ENCODE data around the gene NCLN. TPM values are rescaled to one million over a fixed set of nuclear protein-coding genes. Genes with fewer than 3 reads are reported as not detected.

NCLN gene
- total RNA-seq, 2 donors from 2014 or later, result 75.0 to 195 TPM

GRCh38 chr19:3245050-3245449 is 59.3 kb downstream of the NCLN start:
- Histone ChIP-seq H3K36me3 (no peaks in the 10 kb centered on the region), H3K4me1 (no peaks in the 10 kb centered on the region), H3K27ac (no peak overlapping the region), H3K9ac (ENCODE audit: low read depth in 2 of 2, low read length in 2 of 2) (no peak overlapping the region), H3K4me3 (no peak overlapping the region), H3K9me3 (no peaks in the 10 kb centered on the region), H3K27me3 (no peaks in the 10 kb centered on the region)
- intact Hi-C loops (cut with DNase I), result no loop called here
- DNase-seq, result no peak
- TF ChIP-seq CTCF (IDR thresholded peaks at IDR 0.05), result no peak

- no peaks in the 10 kb centered on the region for H3K36me3 ChIP-seq
- TF ChIP-seq CTCF (IDR thresholded peaks at IDR 0.05), result no peak
- no peak overlapping the region for H3K27ac ChIP-seq
- no peaks in the 10 kb centered on the region for H3K27me3 ChIP-seq
- no peak overlapping the region for H3K4me3 ChIP-seq
- intact Hi-C loops (cut with DNase I), result no loop called here
- H3K9ac ChIP-seq (ENCODE audit: low read depth in 2 of 2, low read length in 2 of 2), result no peak overlapping the region
- H3K9me3 ChIP-seq, result no peaks in the 10 kb centered on the region
- no peak for DNase-seq
- no peaks in the 10 kb centered on the region for H3K4me1 ChIP-seq
These were observed 63.1 kb downstream of the NCLN start for GRCh38 chr19:3248728-3249326.

- Histone ChIP-seq H3K36me3 (no peaks in the 10 kb centered on the region), H3K27me3 (no peaks in the 10 kb centered on the region), H3K4me3 (no peak overlapping the region), H3K4me1 (no peaks in the 10 kb centered on the region), H3K9me3 (no peaks in the 10 kb centered on the region), H3K27ac (no peak overlapping the region), H3K9ac (ENCODE audit: low read depth in 2 of 2, low read length in 2 of 2) (no peak overlapping the region)
- no peak for TF ChIP-seq CTCF (IDR thresholded peaks at IDR 0.05)
- DNase-seq, result no peak
- intact Hi-C loops (cut with DNase I), result no loop called here
These were observed 63.7 kb downstream of the NCLN start for GRCh38 chr19:3249408-3249807.

- Histone ChIP-seq H3K36me3 (no peaks in the 10 kb centered on the region), H3K4me1 (no peaks in the 10 kb centered on the region), H3K9me3 (no peaks in the 10 kb centered on the region), H3K4me3 (no peak overlapping the region), H3K27me3 (no peaks in the 10 kb centered on the region), H3K27ac (no peak overlapping the region), H3K9ac (ENCODE audit: low read depth in 2 of 2, low read length in 2 of 2) (no peak overlapping the region)
- intact Hi-C loops (cut with DNase I), result no loop called here
- peak; percentile 30 for DNase-seq
- peak; percentile 26 for TF ChIP-seq CTCF (IDR thresholded peaks at IDR 0.05)
These were observed 64.9 kb downstream of the NCLN start for GRCh38 chr19:3250675-3251074.

- no peak for DNase-seq
- no peak for TF ChIP-seq CTCF (IDR thresholded peaks at IDR 0.05)
- Histone ChIP-seq H3K9ac (ENCODE audit: low read depth in 2 of 2, low read length in 2 of 2) (no peak overlapping the region), H3K4me1 (no peaks in the 10 kb centered on the region), H3K27ac (no peak overlapping the region), H3K4me3 (no peak overlapping the region), H3K27me3 (no peaks in the 10 kb centered on the region), H3K36me3 (no peaks in the 10 kb centered on the region), H3K9me3 (no peaks in the 10 kb centered on the region)
- intact Hi-C loops (cut with DNase I), result no loop called here
These were observed 65.5 kb downstream of the NCLN start for GRCh38 chr19:3251229-3251628.

All from colonic mucosa (tissue), 4 donors.